HL-60/S4 treated with phorbol 12-myristate 13-acetate at 8.2 ng/mL for 4 days and 3 days (cell line): Measurements from ENCODE around the gene LCE2D.
"Not testable (repeated sequence)": the region's sequence is repeated elsewhere in the genome, so short reads cannot be mapped to it uniquely, and the experiment has no call there.

Experiments
- in situ Hi-C: fragments of 300-500 bp; cut with MboI; formaldehyde crosslinking; loops from 2 replicates; pipeline ENCODE4 v1.15.0; 2022; ENCODE audit warnings: low sequenced_read_pairs

LCE2D gene, protein sequence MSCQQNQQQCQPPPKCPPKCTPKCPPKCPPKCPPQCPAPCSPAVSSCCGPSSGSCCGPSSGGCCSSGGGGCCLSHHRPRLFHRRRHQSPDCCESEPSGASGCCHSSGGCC

DNA sequence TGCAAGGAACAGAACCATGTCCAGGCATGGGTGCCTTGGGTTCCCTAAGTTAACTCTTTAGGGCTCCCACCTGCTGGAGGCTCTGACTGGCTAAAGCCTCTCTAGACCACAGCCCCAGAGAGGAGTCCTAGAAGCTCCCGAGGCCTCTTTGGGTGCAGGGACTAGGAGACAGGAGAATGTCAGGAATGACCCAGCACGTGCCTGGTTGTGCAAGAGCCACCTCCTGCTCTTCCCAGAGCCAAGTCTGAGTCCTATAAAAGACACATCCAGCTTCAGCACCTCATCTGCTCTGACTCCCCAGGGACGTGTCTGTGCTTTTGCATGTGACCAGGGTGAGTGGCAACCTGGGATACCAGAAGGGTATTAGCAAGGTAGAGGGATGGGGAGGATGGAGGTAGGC, at the start of gene LCE2D:
LCE2D (plus strand) TSS at position 283 of the 400 bp plus-strand sequence. CDS start 726 bp downstream, outside the sequence.
- in situ Hi-C loops: no loop called here

DNA sequence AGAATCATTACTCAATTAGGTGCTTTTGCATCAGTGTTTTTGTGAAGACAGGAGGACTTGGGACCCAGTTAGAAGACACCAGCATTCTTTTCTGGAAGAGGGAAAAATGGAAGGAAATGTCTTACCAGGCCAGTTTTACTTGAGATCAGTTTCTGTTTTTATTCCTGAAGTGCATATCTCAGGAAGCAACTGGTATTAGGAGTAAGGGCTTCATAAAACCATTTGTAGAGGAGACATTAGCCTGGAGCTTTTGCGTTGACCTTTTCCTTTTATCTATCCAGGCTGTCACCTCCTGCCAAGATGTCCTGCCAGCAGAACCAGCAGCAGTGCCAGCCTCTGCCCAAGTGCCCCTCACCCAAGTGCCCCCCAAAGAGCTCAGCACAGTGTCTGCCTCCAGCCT, 49.7 kb upstream of the LCE2D start, which contains the start of gene LCE3B:
LCE3B (plus strand) TSS at position 301 of the 400 bp plus-strand sequence; CDS start at position 301, 0 bp downstream.
- in situ Hi-C loops: no loop called here

DNA sequence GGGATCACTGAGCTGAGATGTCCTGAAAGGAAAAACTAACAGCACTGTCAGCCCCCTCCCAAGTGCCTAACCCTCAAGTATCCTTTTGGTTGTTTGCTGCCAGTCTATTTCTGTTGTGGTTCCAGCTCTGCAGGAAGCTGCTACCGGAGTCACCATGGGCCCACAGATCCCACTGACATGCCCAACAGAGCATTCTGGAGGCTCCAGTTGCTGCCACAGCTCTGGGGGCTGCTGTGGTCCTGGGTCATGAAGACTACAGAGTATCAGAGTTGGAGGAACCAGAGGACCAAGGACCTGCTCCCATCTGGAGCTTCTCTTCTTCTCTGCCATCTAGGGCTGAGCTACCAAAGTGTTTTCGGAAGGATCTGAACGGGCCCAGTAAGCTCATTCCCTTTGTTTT, 41.2 kb upstream of the LCE2D start:
- in situ Hi-C loops: no loop called here

DNA sequence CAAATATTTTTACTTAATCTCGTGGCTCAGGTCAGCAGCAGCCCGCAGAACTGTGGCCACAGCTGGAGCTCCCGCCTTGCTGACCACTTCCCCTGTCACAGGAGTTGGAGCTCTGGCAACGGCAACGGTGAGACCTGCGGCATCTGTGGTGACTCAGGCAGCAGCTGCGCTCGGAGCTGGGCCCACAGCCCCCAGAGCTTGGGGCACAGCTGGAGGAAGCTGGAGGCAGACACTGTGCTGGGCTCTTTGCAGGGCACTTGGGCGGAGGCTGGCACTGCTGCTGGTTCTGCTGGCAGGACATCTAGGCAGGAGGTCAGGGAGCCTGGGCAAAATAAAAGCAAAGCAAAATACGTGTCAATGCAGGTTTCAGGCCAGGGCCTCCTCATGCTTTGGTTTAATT, 40.4 kb upstream of the LCE2D start, which contains the start of gene LCE3A:
LCE3A (minus strand) TSS at position 301 of the 400 bp plus-strand sequence; CDS start at position 301, 0 bp downstream.
- in situ Hi-C loops: no loop called here

DNA sequence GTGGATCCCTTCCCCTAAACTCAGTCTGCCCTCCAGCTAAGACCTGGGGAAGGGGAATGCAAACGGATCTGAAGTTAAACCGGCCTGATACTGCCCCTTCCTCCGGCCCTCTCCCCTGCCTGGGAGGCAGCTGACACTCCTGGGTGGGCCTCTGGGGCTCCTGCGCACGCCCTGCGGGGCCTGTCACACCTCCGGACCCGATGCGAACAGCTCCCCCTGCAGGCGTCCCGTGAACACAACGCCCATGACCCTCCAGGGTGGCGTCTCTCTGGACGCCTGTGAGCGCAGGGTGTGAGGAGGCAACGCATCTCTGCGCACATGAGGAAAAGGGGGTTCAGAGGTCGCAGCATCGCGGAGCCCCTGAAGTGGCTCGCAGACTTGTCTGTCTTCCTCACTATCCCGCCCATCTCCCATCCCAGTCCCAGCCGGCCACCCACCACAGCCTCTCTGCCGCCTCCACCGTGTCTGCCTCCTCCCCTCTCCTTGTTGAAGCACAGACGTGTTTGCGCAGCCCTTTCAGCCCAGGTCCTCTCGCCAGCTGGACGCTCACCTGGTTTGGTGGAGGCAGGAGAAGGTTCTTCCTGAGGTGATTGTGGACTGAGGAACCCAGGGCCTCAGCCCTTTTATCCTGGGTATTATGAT, 39.9 kb upstream of the LCE2D start:
- in situ Hi-C loops: no loop called here

DNA sequence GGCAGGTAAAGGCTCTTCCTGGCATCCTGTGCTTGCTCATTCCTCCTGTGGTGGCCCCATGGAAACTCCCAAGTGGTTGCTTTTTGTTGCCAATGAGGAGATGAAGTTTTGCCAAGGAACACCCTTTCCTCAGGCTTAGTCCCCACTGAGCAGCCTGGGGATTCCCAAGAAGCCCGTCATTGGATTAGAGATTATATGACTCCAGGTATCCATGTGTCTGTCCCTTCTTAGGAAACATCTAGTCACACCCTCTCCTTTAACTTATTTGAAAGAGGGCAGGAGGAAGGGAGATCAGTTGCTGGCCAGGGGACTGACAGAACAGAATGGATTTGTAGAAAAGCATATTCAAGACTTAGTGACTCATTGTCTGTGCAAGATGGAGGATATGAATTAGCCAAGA, 36.4 kb upstream of the LCE2D start:
- in situ Hi-C loops: no loop called here

DNA sequence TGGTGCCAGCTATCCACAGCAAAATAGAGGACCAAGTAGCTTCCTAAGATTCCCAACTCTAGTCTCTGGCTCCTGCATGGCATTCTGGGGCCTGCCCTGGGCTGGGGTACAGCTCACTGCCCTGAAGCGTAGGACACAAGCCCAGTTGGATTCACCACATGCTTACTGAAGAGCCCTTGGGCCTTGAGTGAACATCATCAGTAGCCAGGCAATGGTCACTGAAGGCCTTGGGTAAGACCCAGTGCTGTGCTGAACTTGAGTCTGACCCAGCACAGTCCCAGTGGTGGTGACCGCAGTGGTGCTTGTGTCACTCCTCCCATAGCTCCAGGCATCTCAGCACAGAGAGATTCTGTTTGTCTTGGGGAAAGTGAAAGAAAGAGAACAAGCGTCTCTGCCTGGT, 32.6 kb upstream of the LCE2D start:
- in situ Hi-C loops: no loop called here

DNA sequence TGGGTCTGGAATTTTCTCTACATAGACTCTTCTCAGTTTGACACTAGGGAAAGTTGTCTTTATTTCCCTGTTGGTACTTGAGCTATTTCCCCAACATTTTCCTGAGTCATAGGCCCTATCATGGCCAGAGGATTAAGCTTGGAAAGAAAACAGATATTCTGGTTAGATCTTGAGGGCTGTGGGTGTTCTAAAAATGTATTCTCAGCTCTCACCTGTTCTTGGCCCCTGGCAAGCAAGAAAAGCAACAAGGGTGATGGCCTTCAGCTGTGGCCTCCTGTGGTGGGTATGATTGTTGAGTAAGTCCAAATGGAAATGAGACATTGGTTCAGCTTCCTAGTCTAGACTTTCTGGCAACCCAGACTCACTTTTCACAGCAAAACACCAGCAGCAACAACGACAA, 22.8 kb upstream of the LCE2D start:
- in situ Hi-C loops: no loop called here

DNA sequence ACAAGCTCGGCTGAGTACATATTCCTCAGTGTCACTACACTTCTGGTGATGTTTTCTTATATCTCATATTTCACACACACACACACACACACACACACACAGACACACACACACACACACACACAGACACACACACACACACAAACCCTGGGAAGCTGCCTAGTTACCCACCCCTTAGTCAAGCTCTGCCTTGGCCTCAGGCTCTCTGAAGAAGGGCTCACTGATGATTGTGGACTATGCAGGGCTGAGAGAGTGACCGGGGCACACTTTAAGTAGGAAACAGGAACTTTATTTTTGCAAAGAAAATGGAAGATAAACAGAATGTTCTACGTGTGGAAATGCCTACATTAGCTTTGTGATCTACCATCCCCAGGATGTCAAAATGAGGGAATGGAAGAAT, 19.2 kb upstream of the LCE2D start:
- in situ Hi-C loops: no loop called here

DNA sequence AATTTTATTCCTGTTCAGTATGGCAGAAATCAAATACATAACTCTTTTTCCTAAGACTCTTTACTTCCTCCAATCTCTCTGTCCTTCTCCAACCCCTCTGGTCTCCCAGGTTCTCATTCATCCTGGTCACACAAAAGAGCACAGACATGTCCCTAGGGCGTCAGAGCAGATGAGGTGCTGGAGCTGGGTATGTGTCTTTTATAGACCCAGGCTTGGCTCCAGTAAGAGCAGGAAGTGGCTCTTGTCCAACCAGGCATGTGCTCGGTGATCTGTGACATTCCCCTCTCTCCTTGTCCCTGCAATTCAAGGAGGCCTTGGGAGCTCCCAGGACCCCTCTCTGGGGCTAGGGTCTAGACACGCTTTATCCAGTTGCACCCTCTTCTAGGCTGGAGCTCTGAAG, 18.0 kb upstream of the LCE2D start:
- in situ Hi-C loops: no loop called here

DNA sequence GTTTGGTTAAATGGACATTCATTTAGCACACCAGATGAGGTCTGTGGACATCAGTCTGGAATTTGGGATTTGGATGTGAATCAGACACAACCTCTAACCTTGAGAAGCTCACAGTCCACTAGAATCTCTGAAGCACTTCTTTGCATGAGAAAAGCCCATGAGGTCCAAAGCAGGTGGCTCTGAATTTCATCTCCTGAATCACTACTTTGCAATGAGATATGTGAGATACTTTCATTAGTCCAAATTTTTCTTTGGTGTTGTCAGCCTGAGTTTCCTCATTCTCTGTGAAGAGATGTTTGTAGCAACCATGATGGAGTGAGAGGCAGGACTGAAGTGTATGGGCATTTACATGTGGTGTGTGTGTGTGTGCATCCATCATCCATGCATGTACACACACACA, 16.5 kb upstream of the LCE2D start:
- in situ Hi-C loops: no loop called here

DNA sequence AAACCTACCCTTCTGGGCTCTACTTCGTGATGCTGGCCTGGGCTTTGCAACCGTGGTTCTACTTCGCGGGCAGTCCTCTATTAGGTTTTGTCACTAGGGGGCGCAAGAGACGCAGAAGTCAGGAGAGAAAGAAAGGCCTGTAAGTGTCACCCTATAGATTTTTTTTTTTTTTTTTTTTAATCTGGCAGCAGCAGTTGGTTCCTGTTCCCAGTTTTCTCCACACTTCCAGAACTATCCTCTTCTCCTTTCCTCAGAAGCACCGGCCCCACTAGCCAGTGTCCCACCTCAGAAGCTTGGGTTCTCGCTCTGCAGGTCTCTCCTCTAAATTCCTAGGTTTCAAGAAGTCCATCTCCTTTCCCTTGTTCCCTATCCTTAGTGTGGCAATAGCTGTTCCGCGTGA, 9.1 kb upstream of the LCE2D start:
- in situ Hi-C loops: no loop called here

DNA sequence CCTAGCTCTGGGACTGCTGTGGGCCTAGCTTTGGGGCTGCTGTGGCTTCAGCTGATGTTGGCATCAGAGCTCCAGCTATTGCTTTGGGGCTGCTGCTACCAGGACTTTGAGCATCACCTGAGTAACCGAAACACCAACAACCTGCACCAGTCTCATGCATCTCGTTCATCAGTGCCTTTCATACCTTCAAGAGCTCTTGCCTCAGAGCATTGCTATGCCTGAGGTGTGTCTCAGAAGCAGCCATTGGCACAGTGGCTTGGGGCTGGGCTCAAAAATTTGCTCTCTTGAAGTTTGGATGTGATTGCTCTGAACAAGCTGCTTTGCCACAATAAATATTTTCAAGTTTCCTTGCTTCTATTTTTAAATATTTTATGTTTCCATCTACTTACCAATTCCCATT, 6.7 kb upstream of the LCE2D start:
- in situ Hi-C loops: no loop called here

DNA sequence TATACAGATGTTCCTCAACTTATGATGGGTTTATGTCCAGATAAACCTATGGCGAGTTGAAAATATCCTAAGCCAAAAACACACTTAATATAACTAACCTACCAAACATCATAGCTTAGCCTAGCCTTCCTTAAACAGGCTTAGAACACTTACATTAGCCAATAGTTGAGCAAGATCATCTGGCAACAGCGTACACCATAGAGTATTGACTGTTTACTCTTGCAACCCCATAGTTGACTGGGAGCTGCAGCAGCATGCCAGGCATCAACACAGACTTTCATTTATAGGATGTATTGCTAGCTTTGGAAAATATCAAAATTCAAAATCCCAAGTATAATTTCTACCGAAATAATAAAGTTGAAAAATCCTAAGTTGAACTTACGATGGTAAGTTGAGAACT, 5.5 kb upstream of the LCE2D start:
- in situ Hi-C loops: no loop called here

DNA sequence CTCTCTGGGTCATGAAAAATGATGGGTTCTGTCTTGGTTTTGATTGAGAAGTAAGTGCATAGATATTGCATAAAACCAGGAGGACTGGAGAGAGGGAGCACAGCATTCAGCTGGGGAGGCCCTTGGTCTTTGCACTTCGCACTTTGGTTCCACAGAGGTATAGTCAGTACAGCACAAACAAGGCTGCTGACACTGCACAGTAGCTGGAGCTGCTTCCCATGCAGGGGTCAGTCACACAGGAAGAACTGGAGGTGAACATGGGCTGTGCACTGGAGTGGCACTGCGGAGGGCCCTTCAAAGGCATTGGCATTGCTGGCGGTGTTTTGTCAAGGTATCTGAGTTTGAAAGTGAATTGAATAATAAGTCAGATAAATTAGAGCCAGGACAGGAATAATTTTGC, 4.5 kb upstream of the LCE2D start:
- in situ Hi-C loops: no loop called here

DNA sequence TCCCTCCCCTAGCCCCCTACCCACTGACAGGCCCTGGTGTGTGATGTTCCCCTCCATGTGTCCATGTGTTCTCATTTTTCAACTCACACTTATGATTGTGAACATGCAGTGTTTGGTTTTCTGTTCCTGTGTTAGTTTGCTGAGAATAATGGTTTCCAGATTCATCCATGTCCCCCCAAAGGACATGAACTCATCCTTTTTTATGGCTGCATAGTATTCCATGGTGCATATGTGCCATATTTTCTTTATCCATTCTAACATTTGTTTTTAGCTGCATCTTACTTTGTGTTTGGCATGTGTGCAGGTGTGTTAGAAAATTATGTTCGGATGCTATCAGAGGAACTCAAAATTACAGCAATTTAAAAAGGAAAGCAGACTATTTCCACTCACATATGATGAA, 3.0 kb downstream of the LCE2D start:
- in situ Hi-C loops: not testable (repeated sequence)

DNA sequence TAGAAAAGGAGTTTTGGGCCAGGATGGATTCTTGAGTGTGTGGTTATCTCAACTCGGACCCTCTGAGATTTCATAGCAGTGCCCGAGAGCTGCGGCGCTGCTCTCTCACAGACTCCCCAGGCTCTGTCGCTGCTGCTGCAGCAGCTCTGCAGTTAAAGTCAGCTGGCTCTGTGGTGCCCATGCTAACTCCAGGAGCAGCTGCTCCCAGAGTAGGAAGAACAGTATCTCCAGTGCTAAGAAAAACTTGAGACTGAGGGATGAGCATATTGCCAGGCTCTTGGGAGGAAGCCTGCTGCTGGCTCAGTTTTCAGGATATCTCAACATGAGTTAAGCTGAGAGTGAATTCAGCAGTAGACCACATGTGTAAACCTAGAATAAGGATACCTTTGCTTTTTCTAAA, 4.5 kb downstream of the LCE2D start:
- in situ Hi-C loops: no loop called here

DNA sequence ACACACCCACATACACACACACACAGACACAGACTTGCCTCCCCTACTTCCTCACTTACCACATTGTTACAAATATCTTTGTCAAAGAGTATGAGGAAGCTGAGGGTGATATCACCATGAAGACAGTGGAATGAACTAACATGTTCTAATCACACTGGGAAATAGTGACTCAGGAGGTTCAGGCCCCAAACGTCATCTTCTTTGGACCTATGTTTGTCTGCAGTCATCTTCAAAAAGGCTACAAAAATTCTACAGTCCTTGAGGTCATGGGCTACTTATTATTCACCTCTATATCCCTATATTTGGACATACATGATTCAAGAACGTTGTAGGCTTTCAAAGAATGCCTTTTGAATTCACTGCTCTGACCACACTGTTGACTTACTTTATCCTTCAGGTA, 9.8 kb downstream of the LCE2D start:
- in situ Hi-C loops: no loop called here

DNA sequence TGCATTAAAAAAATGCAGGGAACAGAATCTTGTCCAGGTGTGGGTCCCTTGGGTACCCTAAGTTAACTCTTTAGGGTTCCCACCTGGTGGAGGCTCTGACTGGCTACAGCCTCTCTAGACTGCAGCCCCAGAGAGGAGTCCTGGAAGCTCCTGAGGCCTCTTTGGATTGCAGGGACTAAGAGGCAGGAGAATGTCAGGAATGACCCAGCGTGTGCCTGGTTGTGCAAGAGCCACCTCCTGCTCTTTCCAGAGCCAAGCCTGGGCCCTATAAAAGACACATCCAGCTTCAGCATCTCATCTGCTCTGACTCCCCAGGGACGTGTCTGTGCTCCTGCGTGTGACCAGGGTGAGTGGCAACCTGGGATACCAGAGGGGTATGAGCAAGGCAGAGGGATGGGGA, 11.8 kb downstream of the LCE2D start, which contains the start of gene LCE2C:
LCE2C (plus strand) TSS at position 297 of the 400 bp plus-strand sequence. CDS start 737 bp downstream, outside the sequence.
- in situ Hi-C loops: not testable (repeated sequence)

DNA sequence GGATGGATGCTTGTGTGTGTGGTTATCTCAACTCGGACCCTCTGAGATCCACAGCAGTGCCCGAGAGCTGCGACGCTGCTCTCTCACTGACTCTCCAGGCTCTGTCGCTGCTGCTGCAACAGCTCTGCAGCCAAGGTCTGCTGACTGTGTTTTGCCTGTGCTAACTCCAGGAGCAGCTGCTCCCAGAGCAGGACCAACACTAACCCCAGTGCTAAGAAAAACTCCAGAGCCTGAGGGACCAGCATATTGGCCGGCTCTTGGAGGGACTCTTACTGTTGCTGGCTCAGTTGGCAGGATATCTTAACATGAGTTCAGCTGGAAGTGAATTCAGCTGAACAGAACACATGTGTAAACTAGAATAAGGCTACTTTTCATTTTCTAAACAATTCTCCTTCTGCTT, 16.3 kb downstream of the LCE2D start:
- in situ Hi-C loops: no loop called here

DNA sequence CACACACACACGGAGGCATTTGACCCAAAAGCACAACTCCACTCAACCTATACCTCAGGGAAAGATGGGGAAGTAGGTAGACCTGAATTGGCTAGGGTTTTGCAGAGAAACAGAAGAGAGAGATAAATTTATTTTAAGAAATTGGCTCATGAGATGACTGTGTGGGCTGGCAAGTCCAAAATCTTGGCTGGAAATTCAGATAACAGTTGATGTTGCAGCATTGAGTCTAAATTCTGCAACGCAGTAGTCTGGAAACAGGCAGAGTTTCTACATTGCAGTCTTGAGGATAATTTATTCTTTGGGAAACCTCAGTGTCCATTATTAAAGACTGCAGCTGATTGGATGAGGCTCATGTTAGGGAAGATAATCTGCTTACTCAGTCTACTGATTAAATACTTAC, 18.4 kb downstream of the LCE2D start:
- in situ Hi-C loops: no loop called here

DNA sequence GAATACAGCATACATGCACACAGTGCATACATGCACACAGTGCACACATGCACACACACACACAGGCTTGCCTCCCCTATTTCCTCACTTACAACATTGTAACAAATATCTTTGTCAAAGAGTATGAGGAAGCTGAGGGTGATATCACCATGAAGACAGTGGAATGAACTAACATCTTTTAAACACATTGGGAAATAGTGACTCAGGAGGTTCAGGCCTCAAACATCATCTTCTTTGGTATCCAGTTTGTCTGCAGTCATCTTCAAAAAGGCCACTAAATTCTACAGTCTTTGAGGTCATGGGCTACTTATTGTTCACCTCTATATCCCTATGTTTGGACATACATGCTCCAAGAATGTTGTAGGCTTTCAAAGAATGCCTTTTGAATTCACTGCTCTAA, 20.7 kb downstream of the LCE2D start:
- in situ Hi-C loops: no loop called here

DNA sequence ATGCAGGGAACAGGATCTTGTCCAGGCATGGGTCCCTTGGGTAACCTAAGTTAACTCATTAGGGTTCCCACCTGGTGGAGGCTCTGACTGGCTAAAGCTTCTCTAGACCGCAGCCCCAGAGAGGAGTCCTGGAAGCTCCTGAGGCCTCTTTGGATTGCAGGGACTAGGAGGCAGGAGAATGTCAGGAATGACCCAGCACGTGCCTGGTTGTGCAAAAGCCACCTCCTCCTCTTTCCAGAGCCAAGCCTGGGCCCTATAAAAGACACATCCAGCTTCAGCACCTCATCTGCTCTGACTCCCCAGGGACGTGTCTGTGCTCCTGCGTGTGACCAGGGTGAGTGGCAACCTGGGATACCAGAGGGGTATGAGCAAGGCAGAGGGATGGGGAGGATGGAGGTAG, 22.6 kb downstream of the LCE2D start, which contains the start of gene LCE2B:
LCE2B (plus strand) TSS at position 301 of the 400 bp plus-strand sequence. CDS start 721 bp downstream, outside the sequence.
- in situ Hi-C loops: not testable (repeated sequence)
